ENCODE data around the gene TBC1D22B. TPM values are rescaled to one million over a fixed set of nuclear protein-coding genes. Genes with fewer than 3 reads are reported as not detected.

TBC1D22B gene
- total RNA-seq, 1 experiment from 2014 or later, result 11.8 TPM

- Histone ChIP-seq H3K27me3 (replicated peaks; ENCODE audit: control insufficient read depth, insufficient read depth, low read length) (no peaks in the 10 kb centered on the region), H3K4me3 (ENCODE audit: low read depth, low read length) (no peak overlapping the region), H3K9me3 (no peaks in the 10 kb centered on the region), H3K36me3 (ENCODE audit: control insufficient read depth, insufficient read depth, low read length) (no peaks in the 10 kb centered on the region), H3K4me1 (no peaks in the 10 kb centered on the region)
- H3K27me3 Mint-ChIP-seq (ENCODE audit: insufficient read depth, unreplicated experiment), result no peaks in the 10 kb centered on the region
- no peak for DNase-seq
- no peak overlapping the region for H3K27ac Mint-ChIP-seq (ENCODE audit: unreplicated experiment)
- CTCF ChIA-PET, result interaction anchor here (0.5 kb wide), 1 partner anchor 10 kb away, joined by 10 read pairs; no protein-coding TSS in a partner anchor
- H3K4me3 Mint-ChIP-seq (ENCODE audit: unreplicated experiment), result no peak overlapping the region
- no peak for TF ChIP-seq CTCF (IDR thresholded peaks at IDR 0.05; ENCODE audit: insufficient read depth in 1 of 2, low read depth in 1 of 2, low read length in 1 of 2, severe bottlenecking in 1 of 2, unreplicated experiment in 1 of 2)
- POLR2A ChIA-PET, result no interaction called here
- intact Hi-C loops (cut with micrococcal nuclease; ENCODE audit: unreplicated experiment), result no loop called here
- peaks cover 15% of the 10 kb centered on the region for H3K4me1 Mint-ChIP-seq (ENCODE audit: low read depth, unreplicated experiment)
- H3K9me3 Mint-ChIP-seq (ENCODE audit: unreplicated experiment), result peaks cover 11% of the 10 kb centered on the region
- BruUV-seq (replicated peaks), result no TSS peak
- H3K36me3 Mint-ChIP-seq (ENCODE audit: insufficient read depth, unreplicated experiment), result no peaks in the 10 kb centered on the region
These were observed 6.3 kb upstream of the TBC1D22B start for GRCh38 chr6:37251211-37251780.

GRCh38 chr6:37253486-37254007, 4.0 kb upstream of the TBC1D22B start:
- TF ChIP-seq CTCF (IDR thresholded peaks at IDR 0.05; ENCODE audit: insufficient read depth in 1 of 2, low read depth in 1 of 2, low read length in 1 of 2, severe bottlenecking in 1 of 2, unreplicated experiment in 1 of 2), result no peak
- peaks cover 14% of the 10 kb centered on the region for H3K4me1 Mint-ChIP-seq (ENCODE audit: low read depth, unreplicated experiment)
- H3K9me3 Mint-ChIP-seq (ENCODE audit: unreplicated experiment), result peaks cover 3% of the 10 kb centered on the region
- Histone ChIP-seq H3K36me3 (ENCODE audit: control insufficient read depth, insufficient read depth, low read length) (no peaks in the 10 kb centered on the region), H3K4me1 (no peaks in the 10 kb centered on the region), H3K4me3 (ENCODE audit: low read depth, low read length) (no peak overlapping the region), H3K27me3 (replicated peaks; ENCODE audit: control insufficient read depth, insufficient read depth, low read length) (no peaks in the 10 kb centered on the region), H3K9me3 (no peaks in the 10 kb centered on the region)
- no peaks in the 10 kb centered on the region for H3K27me3 Mint-ChIP-seq (ENCODE audit: insufficient read depth, unreplicated experiment)
- CTCF ChIA-PET, result no interaction called here
- peaks cover 8% of the 10 kb centered on the region for H3K36me3 Mint-ChIP-seq (ENCODE audit: insufficient read depth, unreplicated experiment)
- no TSS peak for BruUV-seq (replicated peaks)
- intact Hi-C loops (cut with micrococcal nuclease; ENCODE audit: unreplicated experiment), result no loop called here
- H3K27ac Mint-ChIP-seq (ENCODE audit: unreplicated experiment), result no peak overlapping the region
- no peak for DNase-seq
- no peak overlapping the region for H3K4me3 Mint-ChIP-seq (ENCODE audit: unreplicated experiment)
- POLR2A ChIA-PET, result no interaction called here

- H3K27me3 ChIP-seq (replicated peaks; ENCODE audit: control insufficient read depth, insufficient read depth, low read length), result no peaks in the 10 kb centered on the region
- CTCF ChIA-PET, result no interaction called here
- intact Hi-C loops (cut with micrococcal nuclease; ENCODE audit: unreplicated experiment), result no loop called here
- no peaks in the 10 kb centered on the region for H3K9me3 ChIP-seq
- no peak for DNase-seq
- TF ChIP-seq CTCF (IDR thresholded peaks at IDR 0.05; ENCODE audit: insufficient read depth in 1 of 2, low read depth in 1 of 2, low read length in 1 of 2, severe bottlenecking in 1 of 2, unreplicated experiment in 1 of 2), result no peak
- Mint-ChIP-seq H3K27me3 (ENCODE audit: insufficient read depth, unreplicated experiment) (no peaks in the 10 kb centered on the region), H3K9me3 (ENCODE audit: unreplicated experiment) (no peaks in the 10 kb centered on the region), H3K4me3 (ENCODE audit: unreplicated experiment) (no peak overlapping the region), H3K27ac (ENCODE audit: unreplicated experiment) (no peak overlapping the region), H3K36me3 (ENCODE audit: insufficient read depth, unreplicated experiment) (peaks cover 8% of the 10 kb centered on the region), H3K4me1 (ENCODE audit: low read depth, unreplicated experiment) (peaks cover 14% of the 10 kb centered on the region)
- peaks cover 4% of the 10 kb centered on the region; the same call in 1 of the 2 replicates for H3K4me1 ChIP-seq
- no peaks in the 10 kb centered on the region for H3K36me3 ChIP-seq (ENCODE audit: control insufficient read depth, insufficient read depth, low read length)
- no peak overlapping the region for H3K4me3 ChIP-seq (ENCODE audit: low read depth, low read length)
- POLR2A ChIA-PET, result no interaction called here
- no TSS peak for BruUV-seq (replicated peaks)
These were observed 2.7 kb upstream of the TBC1D22B start for GRCh38 chr6:37254881-37255280.

Data from Caco-2 (cell line).